8988T (cell line): Measurements from ENCODE around the gene NDST3.
"Not testable (repeated sequence)": the region's sequence is repeated elsewhere in the genome, so short reads cannot be mapped to it uniquely, and the experiment has no call there.

ENCODE experiments used
- DNase-seq: peaks from one replicate; pipeline ENCODE4 v3.0.0; 2011

Gene NDST3

DNA sequence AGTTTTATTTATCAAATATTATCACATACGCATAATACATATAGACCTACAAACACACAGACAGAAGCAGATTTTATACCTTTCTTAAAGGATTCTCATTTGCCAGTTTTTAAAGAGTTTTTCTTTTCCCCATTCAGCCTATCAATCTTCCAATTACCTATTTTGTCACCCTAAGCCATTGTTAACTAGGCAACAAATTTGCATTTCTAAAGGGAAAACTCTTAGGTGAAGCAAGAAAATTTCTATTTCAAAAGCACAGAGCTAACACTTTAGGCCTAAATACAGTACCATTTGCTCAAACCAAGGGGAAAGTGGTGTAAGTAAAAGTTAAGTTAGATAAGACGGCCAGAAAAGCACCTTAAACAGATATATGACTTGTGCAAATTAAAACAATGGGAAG, 156.6 kb downstream of the NDST3 start:
- DNase-seq: no peak

DNA sequence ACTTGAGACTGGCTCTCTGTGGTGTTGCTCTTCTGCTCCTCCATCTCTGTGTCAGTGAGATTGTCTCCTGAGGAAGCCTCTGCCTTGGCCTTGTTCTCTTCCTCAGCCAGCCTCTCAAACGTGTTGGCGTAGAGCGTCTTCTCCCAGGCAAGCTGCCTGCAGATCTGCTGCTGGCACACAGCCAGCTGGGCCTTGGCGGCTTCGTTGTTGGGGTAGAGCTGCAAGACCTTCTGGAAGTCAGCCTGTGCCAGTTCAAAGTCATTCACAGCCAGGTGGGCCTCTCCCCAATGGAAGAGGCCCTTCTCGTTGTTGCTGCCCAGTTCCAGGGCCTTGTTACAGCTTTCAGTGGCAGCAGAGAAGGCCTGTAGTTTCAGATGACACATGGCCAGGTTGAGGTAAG, 159.1 kb downstream of the NDST3 start:
- no peak for DNase-seq

DNA sequence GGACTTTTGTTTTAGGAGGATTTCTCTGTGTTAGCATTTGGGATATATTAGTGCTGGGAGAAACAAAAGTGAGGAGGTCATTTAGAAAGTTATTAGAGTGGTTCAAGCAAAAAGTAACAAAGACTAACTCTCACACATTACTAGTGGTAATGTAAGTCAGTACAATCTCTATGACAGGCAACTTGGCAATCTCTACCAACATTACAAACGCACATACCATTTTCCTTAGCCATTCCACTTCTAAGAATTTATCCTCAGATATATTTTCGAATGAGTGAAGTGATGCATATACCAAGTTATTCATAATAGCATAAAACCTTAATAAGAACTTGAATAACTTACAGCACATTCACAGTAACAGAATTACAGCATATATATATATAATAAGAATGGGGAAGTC, 172.3 kb downstream of the NDST3 start:
- no peak for DNase-seq

DNA sequence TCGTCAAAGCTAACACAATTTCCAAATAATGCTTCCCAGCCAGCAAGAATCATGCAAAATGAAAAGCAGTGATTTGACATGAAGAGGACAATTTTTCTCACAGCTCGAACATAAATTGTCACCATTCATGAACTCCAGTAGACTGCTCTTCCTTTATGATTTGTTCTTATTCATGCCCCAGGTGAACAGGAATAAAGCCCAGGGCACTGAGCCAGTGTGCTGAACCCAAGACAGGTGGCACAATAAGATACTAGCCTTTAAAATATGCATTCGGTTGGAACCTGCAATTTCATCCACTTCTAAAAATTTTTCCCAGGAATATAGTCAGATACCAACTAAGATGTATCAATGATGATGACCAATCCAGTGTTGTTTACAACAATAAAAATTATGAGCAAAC, 178.8 kb downstream of the NDST3 start:
- DNase-seq: no peak

DNA sequence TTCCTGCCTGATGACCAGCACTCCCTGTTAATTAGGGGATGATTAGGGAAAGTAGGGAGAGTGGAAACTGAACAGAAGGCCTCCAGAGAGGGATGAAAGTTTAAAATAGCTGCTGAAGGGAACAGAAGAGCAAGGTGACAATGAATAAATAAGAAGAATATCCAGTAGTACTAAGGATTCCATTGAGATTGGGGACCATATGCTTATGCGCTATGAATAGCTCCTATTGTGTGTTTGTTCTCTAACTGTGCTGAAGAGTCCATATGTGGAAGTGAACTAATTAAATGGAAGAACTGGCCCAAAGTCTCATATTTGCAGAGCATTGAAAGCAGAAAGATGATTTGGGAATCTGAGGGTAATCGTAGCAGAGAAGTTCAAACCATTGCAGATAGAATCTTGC, 181.5 kb downstream of the NDST3 start:
- no peak for DNase-seq

DNA sequence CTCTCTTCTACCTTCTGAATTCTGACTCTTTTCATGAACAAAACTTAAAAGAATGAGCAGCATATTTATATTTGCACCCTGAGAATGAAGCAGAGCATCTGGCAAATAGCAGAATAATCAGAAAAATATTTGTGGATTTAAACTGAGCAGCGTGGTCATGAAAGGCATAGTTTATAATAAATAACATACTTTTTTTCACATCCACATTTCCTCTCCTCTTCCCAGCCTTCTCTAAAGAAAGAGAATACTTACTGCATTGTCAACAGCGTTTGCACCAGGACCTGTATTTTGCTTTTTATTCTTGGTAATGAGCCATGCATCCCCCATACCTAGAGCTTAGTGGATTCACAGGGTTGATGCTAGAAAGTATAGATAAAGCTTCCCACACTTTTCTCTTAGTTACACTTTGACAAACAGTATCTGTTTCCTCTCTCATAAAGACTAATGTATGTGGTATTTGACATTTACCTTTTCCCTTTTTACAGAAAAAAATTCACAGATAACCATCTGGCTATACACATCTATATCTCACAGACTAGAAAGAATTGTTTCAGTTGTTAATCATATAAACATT, 187.0 kb downstream of the NDST3 start:
- no peak for DNase-seq

DNA sequence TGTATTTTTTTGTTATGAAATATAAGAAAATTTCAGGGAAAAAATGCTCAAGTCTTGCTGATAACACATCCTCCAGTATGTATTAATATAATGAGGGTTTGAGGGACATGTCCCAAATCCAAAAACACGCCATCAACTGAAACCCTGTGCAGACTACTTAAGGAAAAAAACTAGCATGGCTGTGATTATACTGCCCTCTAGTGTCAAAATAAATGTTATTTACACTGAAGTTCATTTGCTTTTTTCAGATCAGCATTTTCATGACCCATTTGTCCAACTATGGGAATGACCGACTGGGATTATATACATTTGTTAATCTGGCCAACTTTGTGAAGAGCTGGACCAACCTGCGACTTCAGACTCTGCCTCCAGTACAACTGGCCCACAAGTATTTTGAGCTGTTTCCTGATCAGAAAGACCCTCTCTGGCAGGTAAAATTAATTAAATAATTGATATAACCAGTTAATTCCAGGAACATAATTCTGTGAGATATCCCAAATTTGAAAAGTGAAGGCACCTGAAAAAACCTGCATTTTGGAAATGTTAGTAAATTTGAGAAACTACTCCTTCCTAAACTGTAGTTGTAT, 190.1 kb downstream of the NDST3 start:
- no peak for DNase-seq

DNA sequence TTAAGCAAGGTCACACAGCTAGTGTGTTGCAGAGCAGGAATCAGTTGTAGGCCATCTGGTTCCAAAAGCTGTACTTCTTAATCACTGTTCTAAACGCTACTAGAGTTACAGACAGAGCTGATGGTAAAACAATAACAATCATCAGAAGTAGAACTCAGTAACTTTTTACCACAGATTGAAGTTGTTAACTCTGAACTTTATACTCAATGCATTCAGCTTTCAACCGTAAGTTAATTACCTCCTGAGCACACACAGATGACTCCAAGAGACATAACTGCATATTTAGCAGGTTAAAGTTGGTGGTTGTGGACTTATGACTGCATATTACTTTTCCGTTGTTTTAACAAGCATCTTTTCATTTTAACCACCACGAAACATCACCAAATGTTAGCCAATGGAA, 191.2 kb downstream of the NDST3 start:
- DNase-seq: no peak

DNA sequence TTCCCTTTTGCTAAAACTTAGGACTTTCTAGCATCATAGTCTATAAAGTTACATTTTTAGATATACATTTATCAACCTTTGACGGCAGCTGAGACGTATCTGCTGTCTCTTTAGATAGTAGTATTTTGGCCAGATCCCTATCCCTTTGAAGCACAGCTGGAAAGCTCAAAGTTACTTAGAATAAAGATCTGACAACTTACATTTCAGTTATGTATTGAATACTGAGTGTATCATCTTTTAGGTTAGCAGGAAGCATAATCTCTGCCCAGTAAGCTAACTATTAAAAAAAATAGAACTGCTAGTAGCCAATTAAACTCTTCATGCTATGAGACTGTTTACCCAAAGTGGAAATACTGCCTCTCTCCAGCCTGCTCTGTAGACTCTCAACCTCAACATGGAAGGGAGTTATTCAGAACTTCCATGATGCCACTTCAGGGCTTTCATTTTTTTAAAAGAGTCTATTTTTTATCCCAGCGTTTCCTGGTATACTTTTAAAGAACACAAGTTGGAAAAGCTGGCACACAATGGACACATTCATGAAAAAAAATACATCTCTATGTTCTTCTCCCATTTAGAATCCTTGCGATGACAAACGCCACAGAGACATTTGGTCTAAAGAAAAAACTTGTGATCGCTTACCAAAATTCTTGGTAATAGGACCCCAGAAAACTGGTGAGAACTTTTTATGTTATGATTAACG, 192.2 kb downstream of the NDST3 start:
- DNase-seq: no peak

DNA sequence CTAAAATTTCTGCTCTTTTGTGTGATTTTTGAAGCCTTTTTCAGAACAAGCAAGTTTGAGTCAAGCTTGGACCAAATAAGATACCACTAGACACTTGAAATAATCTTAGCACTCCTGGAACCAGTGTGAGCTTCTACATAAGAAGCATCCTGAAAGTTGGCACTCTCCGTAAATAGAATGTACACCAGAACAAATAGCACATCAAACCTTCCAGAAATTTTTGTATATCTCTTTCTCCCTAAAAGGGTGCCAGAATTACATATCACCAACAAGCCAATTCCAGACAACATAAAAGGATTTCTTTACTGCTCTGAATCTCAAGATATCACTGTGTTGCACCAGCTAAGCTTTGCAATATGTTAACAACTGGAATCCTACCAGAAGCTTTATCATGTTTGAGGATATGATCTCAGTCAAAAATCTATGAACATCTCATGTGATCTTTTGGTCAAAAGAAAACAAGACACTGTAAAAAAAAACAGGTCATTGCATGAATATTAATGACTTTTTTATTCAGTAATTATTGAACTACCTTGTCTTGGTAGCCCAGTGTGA, 201.4 kb downstream of the NDST3 start:
- no peak for DNase-seq

DNA sequence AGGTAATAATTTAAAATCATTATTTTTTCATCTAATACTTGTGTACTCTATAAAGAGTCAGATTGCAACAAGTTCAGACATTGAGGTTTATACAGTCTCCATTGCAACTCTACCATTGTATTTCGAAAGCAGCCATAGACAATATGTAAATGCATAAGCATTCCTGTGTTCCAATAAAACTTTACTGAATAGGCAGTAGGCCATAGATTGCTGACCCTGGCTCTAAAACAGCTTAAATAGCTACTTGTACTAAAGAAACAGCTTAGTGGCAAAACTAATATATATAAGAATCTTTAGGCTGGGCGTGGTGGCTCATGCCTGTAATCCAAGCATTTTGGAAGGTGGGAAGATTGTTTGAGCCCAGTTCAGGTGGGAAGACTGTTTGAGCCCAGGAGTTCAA, 203.2 kb downstream of the NDST3 start:
- no peak for DNase-seq

DNA sequence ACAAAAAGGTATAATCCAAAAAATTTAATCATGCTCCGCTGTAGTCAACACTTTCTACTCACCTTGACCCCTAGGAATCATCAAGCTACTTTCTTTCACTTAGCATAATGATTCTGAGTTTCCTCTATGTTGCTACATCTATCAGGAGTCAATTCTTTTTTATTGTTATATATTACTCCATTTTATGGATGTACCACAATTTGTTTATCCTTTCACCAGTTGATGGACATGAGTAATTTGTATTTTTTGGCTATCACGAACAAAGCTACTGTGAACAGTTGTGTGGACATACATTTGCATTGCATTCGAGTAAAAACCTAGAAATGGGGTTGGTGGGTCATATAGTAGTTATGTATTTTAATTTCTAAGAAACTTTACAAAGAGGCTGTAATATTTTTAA, 215.6 kb downstream of the NDST3 start:
- DNase-seq: no peak

DNA sequence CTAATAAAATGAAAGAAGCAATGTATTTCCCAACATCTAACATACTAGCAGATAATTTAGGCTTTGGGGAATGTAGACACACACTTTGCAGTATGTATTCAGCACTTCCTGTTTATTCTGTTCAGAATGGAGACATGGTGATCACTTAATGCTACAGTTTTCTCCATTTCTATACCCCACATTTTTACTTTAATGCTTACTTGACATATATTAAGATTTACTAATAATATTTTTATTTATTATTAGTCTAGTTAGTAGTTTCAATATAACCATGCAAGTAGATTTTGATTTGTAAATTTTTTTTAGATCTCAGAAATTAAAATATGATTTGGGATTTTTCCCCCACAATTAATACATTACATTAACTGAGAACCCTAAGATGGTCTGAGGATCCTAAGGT, 220.1 kb downstream of the NDST3 start:
- no peak for DNase-seq

DNA sequence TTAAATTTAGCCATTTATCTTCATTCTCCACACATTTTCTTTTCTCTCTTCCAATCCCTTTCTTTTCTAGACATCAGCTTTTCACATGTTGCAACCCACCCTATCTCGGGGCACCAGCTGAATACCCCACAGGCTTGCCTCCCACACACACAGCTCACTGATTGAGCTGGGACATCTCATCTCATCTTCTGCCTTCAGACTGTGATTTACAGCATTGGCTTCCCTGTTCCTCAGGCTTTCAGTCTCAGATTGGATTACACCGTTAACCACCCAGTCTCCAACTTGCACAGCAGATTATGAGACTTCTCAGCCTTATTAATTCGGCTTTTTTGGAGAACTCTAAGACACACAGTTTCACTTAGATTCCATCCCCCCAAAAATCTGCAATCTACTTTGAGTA, 224.8 kb downstream of the NDST3 start:
- DNase-seq: no peak

DNA sequence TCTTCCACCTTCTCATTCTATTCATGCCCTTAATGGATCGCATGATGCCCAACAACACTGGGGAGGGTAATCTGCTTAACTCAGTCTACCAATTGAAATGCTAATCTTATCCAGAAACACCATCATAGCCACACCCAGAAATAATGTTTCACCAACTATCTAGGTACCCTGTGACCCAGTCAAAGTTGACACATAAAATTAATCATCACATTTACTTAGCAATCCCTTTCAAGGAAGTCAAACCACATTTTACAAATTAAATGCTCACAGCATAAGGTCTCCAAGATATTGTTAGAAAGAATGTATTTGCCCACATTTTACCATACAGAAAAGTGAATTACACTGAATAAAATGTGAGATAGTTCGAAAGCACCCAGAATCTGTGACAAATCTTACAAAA, 226.0 kb downstream of the NDST3 start:
- no peak for DNase-seq

DNA sequence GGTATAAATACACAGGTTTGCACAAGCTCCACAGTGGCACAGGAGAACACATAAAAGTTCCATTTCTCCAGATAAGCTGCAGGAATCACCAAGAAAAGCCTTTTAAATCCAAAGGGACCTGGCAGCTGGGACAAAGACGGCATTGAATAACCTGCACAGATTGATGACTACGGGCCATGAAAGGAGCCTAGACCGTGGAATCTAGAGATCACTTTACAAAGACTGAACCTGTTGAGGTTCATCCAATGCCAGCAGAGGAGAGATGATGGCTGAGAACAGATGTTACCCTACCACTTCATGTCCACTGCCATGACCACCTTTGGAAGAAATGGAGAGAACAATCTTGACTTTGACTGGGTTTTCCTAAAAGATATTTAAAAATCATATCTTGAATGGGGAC, 229.8 kb downstream of the NDST3 start:
- DNase-seq: no peak

DNA sequence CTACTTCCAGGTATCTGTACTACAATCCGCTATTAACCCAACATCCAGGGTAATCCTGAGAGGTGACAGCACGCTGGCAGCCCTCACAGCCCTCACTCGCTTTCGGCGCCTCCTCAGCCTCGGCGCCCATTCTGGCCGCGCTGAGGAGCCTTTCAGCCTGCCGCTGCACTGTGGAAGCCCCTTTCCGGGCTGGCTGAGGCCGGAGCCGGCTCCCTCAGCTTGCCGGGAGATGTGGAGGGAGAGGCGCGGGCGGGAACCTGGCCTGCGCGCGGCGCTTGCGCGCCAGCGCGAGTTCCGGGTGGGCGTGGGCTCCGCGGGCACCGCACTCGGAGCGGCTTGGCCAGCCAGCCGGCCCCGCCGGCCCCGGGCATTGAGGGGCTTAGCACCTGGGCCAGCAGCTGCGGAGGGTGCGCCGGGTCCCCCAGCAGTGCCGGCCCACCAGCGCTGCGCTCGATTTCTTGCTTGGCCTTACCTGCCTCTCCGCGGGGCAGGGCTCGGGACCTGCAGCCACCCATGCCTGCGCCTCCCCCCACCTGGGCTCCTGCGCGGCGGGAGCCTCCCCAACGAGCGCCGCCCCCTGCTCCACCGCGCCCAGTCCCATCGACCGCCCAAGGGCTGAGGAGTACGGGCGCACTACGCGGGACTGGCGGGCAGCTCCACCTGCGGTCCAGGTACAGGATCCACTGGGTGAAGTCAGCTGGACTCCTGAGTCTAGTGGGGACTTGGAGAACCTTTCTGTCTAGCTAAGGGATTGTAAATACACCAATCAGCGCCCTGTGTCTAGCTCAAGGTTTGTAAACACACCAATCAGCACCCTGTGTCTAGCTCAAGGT, 231.2 kb downstream of the NDST3 start:
- DNase-seq: no peak

DNA sequence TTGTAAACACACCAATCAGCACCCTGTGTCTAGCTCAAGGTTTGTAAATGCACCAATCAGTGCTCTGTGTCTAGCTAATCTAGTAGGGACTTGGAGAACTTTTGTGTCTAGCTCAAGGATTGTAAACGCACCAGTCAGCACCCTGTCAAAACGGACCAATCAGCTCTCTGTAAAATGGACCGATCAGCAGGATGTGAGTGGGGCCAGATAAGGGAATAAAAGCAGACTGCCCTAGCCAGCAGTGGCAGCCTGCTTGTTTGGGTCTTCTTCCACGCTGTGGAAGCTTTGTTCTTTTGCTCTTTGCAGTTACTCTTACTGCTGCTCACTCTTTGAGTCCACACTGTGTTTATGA, 231.8 kb downstream of the NDST3 start:
- DNase-seq: not testable (repeated sequence)

DNA sequence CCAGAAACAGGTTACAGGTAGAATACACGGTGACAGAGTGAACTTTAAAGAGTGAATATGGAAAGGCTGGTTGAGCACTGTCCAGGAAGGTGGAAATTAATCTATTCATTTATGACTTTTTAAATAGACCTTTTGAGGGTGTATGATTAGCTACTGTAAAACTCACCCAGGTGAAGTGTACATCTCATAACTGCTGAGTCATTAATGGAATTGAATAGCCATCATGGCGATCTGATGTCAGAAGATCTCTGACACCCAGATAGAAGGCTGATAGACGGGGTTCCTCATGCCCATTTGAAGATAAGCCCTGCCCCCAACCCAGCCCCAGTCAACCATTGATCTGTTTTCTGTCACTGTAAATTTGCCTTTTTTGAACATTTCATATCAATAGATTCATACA, 234.5 kb downstream of the NDST3 start:
- DNase-seq: no peak

DNA sequence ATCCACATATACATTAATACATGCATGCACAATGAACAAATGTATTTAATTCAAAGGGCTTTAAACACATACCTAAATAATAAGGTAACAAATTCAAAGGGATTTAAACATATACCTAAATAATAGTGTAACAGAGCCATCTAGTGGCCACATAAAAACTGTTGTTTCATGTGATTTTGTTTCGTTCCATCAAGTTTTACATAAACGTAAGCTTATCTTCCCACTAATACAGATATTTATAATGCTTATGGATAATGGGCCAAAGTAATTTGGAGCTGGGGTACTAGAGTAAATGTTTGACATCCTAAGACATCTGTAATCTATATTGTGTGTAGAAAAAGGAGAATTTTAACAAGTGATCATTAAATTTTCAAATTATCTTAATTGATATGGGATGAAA, 236.2 kb downstream of the NDST3 start:
- no peak for DNase-seq

DNA sequence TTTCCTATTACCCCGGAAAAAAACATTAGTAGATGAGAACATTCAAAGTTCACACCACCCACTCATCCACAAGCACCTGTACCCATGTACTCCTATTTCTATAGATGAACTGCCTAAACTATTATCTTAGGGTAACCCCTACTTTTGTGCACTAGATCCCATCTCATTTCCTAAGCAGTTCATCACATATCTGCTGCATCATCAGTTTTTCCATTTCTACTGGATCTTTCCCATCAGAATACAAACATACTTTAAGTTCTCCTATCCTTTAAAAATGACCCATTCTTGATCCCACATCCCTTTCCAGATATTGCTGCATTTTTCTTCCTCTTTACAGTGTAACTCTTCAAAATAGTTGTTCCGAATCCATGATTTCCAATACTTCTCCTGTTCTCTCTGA, 237.5 kb downstream of the NDST3 start:
- DNase-seq: no peak

DNA sequence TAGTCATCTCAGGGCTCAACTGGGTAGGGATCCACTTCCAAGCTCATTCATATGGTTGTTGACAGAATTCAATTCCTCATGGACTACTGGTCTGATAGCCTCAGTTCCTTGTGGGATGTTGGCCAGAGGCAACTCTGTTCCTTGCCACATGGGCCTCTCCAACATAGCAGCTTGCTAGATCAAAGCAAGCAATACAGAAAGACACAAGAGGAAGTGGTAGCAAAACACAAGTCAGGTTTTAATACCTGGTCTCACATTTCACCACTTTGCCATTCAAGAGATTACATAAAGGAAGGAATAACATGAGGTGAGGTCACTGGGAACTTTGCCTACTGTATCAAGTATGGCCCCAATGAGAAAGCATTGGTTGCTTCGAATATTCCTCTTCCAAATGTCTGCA, 239.4 kb downstream of the NDST3 start:
- DNase-seq: no peak

DNA sequence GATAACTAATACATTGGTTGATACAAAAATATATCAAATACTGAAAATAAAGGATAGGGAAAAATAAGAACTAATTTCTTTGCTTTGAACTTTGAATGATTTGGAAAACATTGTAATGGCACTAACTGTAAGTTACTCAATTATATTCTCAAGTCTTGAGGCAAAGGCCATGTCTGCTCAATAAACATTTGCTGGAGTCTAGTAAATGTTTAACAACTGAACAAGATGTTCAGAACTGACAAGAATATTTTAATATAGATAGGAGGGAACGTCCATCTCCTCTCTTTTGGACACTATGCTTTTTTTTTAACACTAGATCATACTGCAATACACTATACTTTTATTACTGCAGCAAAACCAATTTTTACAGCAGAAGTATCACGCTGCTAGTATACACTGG, 242.3 kb downstream of the NDST3 start:
- DNase-seq: no peak

DNA sequence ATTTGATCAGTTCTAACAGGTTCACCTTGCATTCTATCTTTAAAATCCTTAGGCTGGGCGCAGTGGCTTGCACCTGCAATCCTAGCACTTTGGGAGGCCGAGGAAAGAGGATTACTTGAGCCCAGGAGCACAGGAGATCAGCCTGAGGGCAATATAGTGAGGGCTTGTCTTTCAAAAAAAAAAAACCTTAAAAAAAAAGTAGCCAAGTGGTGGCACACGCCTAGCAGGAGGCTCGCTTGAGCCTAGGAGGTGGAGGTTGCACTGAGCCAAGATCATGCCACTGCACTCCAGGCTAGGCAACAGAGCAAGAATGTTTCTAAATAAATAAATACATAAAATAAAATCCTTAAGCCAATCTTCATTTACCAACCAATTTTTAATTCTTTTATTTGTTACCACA, 243.0 kb downstream of the NDST3 start:
- DNase-seq: no peak
